Middle frontal gyrus (tissue), 1 donor: Measurements from ENCODE around the gene ERBB2.

ENCODE experiments used
- DNase-seq: peaks from one replicate; pipeline ENCODE4 v3.0.0-alpha.2; 2015; ENCODE audit warnings: low spot score; ENCODE audit errors: extremely low spot score

ERBB2 gene

DNA sequence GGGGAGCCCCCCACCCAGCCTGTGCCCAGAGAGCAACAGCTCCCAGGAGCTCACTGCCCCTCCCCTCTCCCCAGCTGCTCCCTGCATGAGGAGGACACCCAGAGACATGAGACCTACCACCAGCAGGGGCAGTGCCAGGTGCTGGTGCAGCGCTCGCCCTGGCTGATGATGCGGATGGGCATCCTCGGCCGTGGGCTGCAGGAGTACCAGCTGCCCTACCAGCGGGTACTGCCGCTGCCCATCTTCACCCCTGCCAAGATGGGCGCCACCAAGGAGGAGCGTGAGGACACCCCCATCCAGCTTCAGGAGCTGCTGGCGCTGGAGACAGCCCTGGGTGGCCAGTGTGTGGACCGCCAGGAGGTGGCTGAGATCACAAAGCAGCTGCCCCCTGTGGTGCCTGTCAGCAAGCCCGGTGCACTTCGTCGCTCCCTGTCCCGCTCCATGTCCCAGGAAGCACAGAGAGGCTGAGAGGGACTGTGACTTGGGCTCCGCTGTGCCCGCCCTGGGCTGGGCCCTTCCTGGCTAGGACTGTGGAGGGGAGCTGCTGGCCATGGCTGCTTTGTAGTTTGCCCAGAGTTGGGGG lies 34.1 kb upstream of the ERBB2 start:
- DNase-seq = no peak

DNA sequence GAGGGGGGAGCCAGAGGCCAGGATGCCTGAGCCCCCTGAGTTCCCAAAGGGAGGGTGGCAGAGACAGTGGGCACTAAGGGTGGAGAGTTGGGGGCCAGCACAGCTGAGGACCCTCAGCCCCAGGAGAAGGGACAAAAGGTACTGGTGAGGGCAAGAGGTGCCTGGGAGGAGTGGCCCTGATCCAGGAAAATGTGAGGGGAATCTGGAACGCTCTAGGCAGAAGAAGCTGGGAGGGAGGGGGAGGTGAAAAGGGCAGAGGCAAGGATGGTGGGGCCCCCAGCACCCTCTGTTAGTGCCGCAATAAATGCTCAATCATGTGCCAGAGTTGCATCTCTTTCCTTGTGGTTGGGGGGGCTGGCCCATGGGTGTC lies 33.6 kb upstream of the ERBB2 start:
- no peak for DNase-seq

DNA sequence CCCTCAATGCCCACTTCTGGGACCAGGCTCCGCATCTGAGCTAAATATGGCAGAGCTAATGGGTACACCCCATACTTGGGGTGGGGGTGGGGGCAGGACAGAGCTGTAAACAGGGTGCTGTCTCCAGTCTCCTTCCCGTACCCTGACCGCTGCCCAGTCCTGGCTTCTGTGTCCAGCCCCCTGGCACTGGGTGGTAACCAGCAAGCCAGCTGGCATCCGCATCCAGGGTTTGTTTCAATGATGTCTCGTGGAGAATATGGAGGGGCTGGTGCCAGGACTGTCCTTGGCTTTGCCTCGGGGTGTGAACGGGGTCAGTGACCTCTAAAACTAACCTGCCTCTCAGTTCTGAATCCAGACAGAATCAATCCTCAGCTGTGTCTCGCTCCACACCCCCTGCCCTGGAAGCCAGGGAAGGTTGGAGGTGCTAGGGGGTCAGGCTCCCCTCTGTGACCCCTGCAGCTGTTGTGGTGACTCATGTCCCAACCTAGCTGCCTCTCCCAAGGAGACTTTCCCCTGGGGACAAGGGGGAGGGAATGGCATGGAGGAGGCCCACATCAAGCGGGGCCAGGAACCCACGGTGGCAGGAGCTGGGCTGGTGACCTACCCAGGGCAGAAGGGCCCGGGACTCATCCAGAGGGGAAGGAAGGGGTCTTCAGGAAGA lies 33.1 kb upstream of the ERBB2 start:
- no peak for DNase-seq

DNA sequence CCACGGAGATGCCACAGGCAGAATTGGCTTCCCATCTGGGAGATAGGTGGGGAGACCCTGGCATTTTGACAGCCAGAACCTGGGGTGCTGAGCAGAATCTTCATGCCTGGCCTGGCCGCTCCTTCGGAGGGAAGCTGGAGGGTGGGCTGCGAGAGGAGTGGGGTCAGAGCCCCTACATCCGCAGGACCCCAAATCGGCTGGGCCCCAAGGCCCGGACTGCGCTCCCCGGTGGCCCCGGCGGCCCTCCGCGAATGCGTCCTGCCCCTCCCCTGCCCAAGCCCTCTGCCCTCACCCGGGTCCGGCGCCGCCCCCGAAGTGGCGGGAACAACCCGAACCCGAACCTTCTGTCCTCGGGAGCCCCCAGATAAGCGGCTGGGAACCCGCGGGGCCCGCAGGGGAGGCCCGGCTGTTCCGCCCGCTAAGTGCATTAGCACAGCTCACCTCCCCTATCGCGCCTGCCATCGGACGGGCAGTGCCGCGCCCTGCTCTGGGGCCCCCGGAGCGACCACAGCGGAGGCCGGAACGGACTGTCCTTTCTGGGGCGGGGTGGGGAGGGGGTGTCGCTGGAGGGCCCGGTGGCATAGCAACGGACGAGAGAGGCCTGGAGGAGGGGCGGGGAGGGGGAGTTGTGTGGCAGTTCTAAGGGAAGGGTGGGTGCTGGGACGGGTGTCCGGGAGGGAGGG lies 32.5 kb upstream of the ERBB2 start:
- DNase-seq = no peak

DNA sequence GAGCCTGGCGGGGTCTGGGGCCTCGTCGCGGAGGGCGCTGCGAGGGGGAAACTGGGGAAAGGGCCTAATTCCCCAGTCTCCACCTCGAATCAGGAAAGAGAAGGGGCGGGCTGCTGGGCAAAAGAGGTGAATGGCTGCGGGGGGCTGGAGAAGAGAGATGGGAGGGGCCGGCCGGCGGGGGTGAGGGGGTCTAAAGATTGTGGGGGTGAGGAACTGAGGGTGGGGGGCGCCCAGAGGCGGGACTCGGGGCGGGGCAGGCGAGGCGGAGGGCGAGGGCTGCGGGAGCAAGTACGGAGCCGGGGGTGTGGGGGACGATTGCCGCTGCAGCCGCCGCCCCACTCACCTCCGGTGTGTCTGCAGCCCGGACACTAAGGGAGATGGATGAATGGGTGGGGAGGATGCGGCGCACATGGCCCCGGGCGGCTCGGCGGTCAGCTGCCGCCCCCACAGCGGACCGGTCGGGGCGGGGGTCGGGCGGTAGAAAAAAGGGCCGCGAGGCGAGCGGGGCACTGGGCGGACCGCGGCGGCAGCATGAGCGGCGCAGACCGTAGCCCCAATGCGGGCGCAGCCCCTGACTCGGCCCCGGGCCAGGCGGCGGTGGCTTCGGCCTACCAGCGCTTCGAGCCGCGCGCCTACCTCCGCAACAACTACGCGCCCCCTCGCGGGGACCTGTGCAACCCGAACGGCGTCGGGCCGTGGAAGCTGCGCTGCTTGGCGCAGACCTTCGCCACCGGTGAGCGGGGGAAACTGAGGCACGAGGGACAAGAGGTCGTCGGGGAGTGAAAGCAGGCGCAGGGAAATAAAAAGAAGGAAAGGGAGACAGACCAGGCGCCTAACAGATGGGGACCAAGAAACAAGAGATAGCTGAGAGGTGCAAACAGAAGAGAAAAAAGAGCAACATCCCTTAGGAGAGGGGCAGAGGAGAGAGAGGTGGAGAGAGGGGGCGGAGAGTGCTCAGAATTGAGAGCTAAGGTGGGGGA lies 31.6 kb upstream of the ERBB2 start, which contains the start of gene PNMT:
Gene PNMT, plus strand, starts transcription at position 509 of the 980 bp plus-strand sequence. Its CDS starts 23 bp downstream, at position 532.
- no peak for DNase-seq

DNA sequence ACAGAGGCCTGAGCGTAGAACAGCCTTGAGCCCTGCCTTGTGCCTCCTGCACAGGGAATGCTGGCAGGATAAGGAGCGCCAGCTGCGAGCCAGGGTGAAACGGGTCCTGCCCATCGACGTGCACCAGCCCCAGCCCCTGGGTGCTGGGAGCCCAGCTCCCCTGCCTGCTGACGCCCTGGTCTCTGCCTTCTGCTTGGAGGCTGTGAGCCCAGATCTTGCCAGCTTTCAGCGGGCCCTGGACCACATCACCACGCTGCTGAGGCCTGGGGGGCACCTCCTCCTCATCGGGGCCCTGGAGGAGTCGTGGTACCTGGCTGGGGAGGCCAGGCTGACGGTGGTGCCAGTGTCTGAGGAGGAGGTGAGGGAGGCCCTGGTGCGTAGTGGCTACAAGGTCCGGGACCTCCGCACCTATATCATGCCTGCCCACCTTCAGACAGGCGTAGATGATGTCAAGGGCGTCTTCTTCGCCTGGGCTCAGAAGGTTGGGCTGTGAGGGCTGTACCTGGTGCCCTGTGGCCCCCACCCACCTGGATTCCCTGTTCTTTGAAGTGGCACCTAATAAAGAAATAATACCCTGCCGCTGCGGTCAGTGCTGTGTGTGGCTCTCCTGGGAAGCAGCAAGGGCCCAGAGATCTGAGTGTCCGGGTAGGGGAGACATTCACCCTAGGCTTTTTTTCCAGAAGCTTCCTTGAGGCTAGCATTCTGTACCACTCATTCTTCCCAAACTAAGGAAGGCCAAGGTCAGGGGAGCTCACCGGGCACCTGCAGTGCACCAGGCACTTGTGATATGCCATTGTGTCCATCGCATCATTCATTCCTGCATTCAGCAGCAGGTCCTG lies 29.7 kb upstream of the ERBB2 start:
- DNase-seq = no peak

DNA sequence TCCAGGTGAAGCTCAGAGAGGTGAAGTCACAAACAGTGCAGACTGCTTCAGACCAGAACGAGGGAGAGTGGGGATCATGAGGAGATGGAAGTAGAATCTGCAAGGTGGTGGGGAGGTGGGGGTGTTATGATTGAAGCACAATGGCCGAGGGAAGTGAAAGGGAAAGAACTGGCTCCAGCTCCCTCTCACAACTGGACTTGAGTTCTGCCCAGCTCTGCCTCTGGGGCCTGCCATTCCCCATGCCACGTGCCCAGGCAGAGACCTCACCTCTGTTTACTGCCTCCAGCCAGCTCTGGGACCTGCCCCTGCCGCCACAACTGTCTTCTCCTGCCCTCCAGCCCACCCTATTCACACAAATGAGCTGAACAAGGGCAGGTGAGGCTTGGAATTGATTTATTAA lies 29.1 kb upstream of the ERBB2 start:
- DNase-seq = no peak

DNA sequence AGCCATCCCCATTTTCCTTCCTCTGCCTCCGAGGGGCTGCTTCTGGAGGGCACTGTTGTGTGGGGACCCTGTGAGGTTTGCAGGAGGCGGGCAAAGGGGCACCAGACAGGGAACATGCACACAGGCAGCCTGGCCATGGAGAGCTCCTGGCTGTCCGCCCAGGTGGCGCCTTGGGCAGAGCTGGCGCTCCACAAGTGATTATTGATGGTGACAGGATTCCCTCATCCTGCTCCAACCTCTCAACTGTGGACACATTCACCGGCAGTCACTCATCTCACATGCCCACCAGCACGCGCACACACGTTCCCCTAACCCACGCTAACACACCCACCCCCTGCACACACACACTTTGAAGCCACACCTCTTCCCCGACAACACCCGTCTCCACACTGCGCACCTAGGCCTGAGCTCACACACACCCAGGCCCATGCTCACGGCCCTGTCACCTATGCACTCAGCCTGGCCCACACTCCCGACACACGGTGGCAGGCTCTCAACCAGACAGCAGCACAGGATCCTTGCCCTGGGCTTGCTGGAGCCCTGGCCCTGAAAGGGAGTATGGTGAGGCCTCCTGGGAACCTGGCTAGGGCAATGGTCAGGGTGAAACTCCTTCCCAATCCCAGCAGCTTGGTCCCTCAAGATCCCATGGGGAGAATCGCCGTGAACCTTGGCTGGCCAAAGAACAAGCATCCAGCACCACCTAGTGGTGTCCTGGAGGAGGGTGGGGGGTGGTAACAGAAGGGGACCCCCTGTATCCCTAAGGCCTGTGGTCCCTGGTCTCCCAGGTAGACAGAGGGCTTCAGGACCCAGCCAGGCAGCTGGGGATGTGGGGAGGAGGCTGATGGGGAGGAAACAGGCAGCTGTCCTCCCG lies 28.0 kb upstream of the ERBB2 start:
- DNase-seq = no peak

DNA sequence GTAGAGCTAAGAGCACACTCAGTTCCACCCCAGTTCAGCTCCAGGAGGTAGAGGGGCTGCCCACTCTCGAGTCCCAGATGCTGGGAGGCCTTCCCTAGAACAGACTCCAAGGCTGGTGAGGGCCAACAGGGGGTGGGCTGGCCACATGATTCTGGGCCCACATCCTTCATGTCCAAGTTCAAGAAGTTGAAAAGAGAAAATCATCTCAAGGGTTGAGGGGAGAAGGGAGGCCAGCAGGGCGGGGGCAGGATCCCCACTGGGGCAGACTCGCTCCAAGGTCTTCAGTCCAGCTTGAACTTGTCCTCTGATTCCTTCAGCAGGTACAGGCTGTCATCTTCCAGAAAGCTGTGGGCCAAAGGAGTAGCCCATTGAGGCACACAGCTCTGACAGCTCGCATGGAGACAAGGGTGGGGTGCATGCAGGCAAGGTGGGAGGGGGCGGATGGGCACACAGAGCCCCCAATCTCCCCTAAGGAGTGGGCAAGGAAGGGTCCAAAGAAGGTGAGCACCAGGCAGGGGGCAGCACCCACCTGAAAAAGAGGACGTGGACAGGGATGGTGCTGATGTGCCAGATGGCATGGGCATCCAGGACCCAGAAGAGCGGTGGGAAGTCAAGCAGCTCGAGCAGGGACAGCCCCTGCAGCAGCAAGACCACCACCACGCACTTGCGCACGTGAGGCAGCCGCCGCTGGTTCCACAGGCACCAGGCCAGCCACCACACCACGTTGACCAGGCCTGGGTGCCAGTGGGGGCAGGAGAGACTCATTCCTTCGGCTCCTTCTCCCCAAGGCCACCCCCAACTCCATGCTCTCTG lies 27.1 kb upstream of the ERBB2 start:
- DNase-seq = no peak

DNA sequence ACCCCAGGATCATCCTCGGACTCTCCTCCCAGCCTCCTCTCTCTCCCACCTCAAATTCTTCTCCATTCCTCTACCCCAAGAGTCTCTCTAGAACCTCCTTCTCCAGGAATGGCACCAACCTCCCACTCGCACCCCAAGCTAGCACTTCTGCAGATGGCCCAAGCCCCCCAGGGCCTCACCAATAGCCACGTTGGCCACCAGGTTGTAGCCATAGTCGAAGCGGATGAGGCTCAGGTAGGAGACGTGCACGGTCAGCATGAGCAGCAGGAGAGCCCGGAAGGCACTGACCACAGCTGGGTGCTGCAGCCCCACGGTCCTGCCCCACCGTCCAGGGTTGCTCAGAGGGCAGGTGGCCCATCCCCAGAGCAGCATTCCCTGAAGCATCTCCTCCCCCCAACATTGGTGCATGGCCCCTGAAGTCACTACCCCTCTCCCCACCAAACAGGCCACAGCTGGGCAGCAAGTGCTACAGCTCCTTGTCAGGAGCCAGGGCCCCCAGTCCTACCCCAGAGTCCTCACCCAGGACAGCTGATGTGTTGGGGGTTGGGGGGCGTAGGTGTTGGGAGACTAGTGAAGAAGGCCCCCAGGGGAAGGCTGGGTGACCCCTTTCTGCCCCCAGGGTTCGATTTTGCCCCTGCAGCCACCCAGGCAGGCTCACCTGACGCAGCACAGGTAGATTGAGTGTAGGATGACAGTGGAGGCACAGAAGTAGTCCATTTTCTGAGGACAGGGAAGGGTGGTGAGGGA lies 26.4 kb upstream of the ERBB2 start:
- DNase-seq = no peak

DNA sequence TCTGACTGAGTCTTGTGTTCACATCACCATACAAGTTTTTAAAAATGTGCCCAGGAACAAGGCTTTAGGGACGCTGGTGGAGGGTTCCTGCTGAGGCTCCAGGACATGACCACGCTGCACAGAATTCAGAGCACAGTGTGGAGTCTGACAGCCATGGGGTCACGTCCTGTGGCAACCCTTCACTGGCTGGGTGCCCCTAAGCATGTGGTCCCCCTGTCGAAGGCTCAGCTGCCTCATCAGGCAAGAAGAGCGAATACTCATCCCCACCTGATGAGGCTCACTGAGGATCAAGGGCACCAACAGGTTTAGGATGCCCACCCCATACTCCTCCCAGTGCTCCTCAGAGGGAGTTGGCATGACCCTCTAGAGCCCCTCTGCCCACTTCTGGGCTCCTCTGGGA lies 25.7 kb upstream of the ERBB2 start:
- no peak for DNase-seq

DNA sequence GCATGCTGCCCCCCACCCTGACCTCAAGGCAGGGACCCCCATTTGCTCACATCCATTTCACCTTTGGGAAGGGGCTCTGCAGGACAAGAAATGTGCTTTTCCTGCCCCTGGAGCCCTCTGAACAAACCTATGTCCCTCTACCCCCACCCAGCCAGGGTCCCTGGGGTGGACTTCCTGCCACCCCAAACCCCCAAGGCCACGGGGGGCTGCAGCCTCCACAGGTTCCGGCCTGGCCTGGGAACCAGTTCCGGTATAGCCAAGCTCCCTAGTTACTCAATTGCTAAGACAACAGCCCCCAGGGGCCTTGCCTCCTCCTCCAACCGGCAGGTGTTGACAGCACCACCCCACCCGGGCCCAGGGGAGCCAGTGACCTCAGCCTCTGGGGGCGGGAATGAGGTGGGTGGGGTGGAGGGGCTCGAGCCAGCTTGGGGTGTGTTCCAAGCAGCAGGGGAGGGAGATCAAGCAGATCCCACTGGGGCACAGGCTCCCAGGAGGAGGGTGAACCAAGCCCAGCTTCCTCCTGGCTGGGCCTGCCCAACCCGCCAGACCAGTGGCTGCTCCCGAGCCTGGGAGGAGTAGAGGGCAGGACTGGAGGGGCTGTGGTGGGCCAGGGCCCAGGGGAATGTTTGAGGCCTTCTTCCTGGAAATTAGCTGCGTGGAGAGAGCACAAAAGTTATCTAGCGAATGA lies 25.0 kb upstream of the ERBB2 start:
- no peak for DNase-seq

DNA sequence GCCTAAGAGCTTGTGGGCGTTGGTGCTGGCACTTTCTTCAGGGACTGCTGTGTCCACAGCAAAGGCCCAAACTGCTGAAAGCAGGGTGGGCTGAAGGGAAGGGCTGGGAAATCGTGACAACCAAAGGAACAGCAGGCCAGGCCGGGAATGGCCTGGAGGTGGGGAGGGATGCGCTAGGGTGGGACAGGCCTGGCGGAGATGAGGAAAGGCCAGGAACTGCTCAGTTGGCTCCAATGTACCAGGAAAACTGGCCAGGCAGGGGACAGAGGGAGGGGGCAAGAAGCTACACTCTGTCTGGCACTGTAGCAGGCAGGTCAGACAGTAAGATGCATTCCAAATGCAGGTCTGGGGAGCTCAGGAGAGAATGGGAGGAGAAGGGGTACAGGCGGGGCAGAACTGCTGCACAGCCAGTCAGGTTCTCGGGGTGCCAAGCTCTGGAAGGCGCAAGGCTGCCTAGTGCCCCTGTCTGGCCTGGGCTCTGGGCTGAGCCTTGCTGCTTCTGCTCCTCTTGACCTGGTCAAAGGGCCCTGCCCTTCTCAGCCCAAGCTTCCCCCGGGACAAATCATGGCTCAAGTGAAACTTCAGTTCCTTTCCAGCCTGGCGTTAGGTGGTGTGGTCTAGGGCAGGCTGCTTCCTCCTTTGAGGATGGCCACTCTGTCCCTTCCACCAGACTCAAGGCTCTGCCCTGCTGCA lies 24.3 kb upstream of the ERBB2 start:
- DNase-seq = no peak

DNA sequence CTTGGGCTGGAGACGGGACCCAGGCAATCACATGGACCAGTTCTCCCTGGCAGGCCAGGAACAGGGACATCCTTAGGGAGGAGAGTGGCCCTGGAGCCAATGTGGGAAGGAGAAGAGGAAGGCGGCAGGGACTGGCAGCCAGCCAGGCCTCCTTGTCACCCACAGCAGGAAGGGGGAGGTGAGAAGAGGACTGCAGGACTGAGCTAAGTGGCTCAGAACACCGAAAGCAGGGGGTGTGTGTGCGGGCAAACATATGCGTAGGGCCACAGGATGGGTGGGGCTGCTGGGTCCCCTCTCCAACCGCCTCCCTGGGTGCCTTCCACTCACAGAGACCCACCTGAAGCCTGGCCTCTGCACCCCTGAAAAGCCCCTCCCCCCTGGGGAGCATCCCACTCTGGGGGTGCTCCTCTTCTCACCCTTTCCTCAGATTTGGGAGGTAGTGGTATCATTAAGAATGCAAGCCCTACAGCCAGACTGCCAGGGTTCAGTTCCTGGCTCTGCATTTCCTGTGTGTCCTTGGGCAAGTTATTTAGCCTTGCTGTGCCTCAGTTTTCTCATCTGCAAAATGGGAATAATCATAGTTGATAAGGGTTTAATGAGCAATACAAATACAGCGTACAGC lies 23.6 kb upstream of the ERBB2 start:
- DNase-seq = peak; percentile 65

DNA sequence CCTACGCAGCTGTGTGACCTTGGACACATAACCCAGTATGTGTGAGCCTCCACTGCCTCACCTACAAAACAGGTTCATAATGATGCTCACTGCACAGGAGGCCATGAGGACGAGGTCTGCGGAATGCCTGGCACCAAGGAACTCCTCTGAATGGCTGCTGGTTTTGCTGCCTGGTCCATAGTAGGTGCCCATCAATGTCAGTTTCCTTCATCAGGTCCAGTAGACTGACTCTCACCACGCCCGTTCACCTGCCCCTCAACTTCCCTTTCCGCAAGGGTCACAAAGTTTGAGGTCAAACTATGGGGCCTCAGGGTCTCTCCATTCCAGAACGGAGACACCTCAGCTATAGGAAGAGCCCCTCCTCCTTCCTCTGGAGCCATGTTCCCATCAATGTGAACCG lies 22.8 kb upstream of the ERBB2 start:
- no peak for DNase-seq

DNA sequence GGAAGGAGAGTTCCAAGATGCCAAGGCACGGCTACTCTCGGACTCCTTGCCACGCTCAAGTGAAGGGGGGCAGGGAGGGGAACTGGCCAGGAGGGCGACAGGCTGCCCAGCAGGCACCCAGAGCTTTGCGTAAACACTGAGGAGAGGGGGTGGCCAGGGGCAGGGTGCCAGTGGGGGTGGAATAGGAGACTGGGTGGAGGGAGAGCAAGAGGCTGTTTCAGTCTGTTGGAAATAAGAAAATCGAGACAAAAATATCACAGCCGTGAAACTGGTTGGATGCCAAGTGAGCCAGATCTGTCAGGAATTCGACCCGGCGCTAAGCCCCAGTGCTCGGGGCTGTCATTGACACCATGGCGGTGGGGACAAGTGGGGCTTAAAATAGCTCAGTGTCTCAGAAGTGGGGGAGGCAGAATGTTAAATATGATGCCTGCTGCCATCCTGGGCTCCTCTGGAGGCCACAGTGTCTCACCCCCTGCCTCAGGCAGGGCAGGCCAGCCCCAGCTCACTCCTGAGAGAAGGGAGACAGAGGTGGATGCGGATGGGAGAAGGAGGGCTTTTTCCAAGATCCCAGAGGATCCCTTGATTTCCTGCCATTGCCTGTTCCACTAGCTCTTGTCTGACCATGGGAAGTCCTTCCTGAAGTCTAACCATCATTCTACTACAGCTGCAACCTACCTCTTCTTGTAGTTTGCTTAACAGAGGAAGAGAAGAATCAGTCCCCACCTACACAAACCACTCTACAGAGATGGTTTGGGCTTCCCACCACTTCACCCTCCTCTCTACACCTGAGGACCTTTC lies 22.1 kb upstream of the ERBB2 start:
- no peak for DNase-seq
